Fibroblast of lung (primary cell): Measurements from ENCODE around the gene RABGAP1L.

Source experiments
- EZH2 ChIP-seq: IDR thresholded peaks from 2 replicates; pipeline ENCODE4 v1.5.1; 2012; ENCODE audit warnings: low read length, control low read depth, mild to moderate bottlenecking; ENCODE audit errors: missing control alignments
- TF ChIP-seq, protein P1 (sequence below), 2 donors: IDR thresholded peaks in 1 of 2; conservative IDR thresholded peaks in 1 of 2; 1 replicate in 1 of 2; 2 replicates in 1 of 2; pipeline ENCODE4 v1.5.1; 2011 to 2012; ENCODE audit warnings: low read length in 2 of 2, control low read depth in 1 of 2, inconsistent platforms in 1 of 2, low read depth in 1 of 2, mild to moderate bottlenecking in 1 of 2

- TF ChIP-seq, protein P1, sequence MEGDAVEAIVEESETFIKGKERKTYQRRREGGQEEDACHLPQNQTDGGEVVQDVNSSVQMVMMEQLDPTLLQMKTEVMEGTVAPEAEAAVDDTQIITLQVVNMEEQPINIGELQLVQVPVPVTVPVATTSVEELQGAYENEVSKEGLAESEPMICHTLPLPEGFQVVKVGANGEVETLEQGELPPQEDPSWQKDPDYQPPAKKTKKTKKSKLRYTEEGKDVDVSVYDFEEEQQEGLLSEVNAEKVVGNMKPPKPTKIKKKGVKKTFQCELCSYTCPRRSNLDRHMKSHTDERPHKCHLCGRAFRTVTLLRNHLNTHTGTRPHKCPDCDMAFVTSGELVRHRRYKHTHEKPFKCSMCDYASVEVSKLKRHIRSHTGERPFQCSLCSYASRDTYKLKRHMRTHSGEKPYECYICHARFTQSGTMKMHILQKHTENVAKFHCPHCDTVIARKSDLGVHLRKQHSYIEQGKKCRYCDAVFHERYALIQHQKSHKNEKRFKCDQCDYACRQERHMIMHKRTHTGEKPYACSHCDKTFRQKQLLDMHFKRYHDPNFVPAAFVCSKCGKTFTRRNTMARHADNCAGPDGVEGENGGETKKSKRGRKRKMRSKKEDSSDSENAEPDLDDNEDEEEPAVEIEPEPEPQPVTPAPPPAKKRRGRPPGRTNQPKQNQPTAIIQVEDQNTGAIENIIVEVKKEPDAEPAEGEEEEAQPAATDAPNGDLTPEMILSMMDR (conservative IDR thresholded peaks at IDR 0.05 in 1 of 2, IDR thresholded peaks at IDR 0.05 in 1 of 2; ENCODE audit: low read depth in 1 of 2, low read length in 2 of 2): no peak
- TF ChIP-seq EZH2: no peak
Measured at GRCh38 chr1:175043824-175044223, 884.5 kb downstream of the RABGAP1L start.
